HUES48 (cell line): ENCODE results near the gene CNTNAP4.

Experiments
- H3K27ac ChIP-seq: one replicate; pipeline ENCODE4 v1.7.0; 2013; ENCODE audit warnings: low read depth, low read length, inconsistent platforms
- H3K27me3 ChIP-seq: 2 replicates; pipeline ENCODE4 v1.6.1; 2013; ENCODE audit warnings: mild to moderate bottlenecking, low read length; ENCODE audit not compliant: control insufficient read depth, insufficient read depth
- H3K36me3 ChIP-seq: 2 replicates; pipeline ENCODE4 v1.6.1; 2013; ENCODE audit warnings: low read length; ENCODE audit not compliant: control insufficient read depth, insufficient read depth
- H3K4me1 ChIP-seq: 2 replicates; pipeline ENCODE4 v1.6.1; 2013; ENCODE audit warnings: mild to moderate bottlenecking, low read length; ENCODE audit not compliant: control insufficient read depth, insufficient read depth
- H3K4me3 ChIP-seq: 2 replicates; pipeline ENCODE4 v1.5.1; 2013; ENCODE audit warnings: mild to moderate bottlenecking, low read depth, low read length
- H3K9ac ChIP-seq: 2 replicates; pipeline ENCODE4 v1.6.1; 2013; ENCODE audit warnings: mild to moderate bottlenecking, low read depth, low read length, moderate library complexity
- H3K9me3 ChIP-seq: 2 replicates; pipeline ENCODE4 v1.6.1; 2013; ENCODE audit warnings: low read length; ENCODE audit not compliant: control insufficient read depth, insufficient read depth

CNTNAP4 gene

DNA sequence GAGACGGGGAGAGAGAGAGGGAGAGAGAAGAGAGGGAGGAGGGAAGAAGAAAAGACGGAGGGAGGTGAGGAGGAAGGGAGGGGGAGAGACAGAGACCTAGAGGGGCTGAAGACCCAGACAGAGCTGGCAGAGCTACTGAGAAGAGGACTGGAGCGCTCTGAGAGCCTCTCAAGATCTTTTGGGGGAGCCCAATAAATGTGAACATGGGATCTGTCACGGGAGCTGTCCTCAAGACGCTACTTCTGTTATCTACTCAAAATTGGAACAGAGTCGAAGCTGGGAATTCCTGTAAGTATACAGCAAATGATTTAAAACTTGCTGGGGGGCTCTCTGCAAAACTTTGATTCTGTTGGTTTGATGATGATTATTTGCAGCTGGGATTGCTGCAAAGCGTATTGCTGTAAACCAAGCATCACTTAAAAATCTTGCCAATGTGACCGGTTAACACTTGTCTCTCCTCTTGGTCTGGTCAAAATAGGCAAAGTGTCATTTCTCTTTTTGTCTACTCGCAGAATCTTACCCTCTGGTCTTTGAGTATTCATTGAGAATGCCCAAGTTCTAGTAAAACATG lies 344 bp downstream of the CNTNAP4 start:
- no peaks in the 10 kb centered on the region for H3K36me3 ChIP-seq
- no peak overlapping the region for H3K9ac ChIP-seq
- H3K9me3 ChIP-seq, result no peaks in the 10 kb centered on the region
- peaks cover 23% of the 10 kb centered on the region for H3K27me3 ChIP-seq
- peak overlapping the region; percentile 45; the same call in 1 of the 2 replicates for H3K4me3 ChIP-seq
- 0 out of 2 replicates have a peak, but pooled peaks cover 5% of the 10 kb centered on the region for H3K4me1 ChIP-seq
- H3K27ac ChIP-seq, result no peak overlapping the region

- Histone ChIP-seq H3K27me3 (peaks cover 23% of the 10 kb centered on the region), H3K9me3 (no peaks in the 10 kb centered on the region), H3K9ac (no peak overlapping the region), H3K27ac (no peak overlapping the region), H3K4me1 (0 out of 2 replicates have a peak, but pooled peaks cover 5% of the 10 kb centered on the region), H3K36me3 (no peaks in the 10 kb centered on the region), H3K4me3 (no peak overlapping the region)
These were observed 885 bp downstream of the CNTNAP4 start for GRCh38 chr16:76278086-76278485.

GRCh38 chr16:76278980-76279379 lies 1.8 kb downstream of the CNTNAP4 start:
- Histone ChIP-seq H3K9me3 (no peaks in the 10 kb centered on the region), H3K9ac (no peak overlapping the region), H3K4me3 (no peak overlapping the region)

GRCh38 chr16:76280421-76281215 lies 3.4 kb downstream of the CNTNAP4 start:
- Histone ChIP-seq H3K9ac (no peak overlapping the region), H3K4me1 (0 out of 2 replicates have a peak, but pooled peaks cover 5% of the 10 kb centered on the region), H3K36me3 (no peaks in the 10 kb centered on the region), H3K9me3 (no peaks in the 10 kb centered on the region), H3K4me3 (no peak overlapping the region), H3K27ac (no peak overlapping the region), H3K27me3 (peaks cover 23% of the 10 kb centered on the region)

More at GRCh38 chr16:76278980-76279379, 1.8 kb downstream of the CNTNAP4 start:
- no peaks in the 10 kb centered on the region for H3K36me3 ChIP-seq
- H3K27me3 ChIP-seq, result peaks cover 23% of the 10 kb centered on the region
- H3K27ac ChIP-seq, result no peak overlapping the region
- 0 out of 2 replicates have a peak, but pooled peaks cover 5% of the 10 kb centered on the region for H3K4me1 ChIP-seq

GRCh38 chr16:76287466-76287865 lies 10.3 kb downstream of the CNTNAP4 start:
- Histone ChIP-seq H3K4me3 (no peak overlapping the region), H3K27ac (no peak overlapping the region), H3K27me3 (no peaks in the 10 kb centered on the region), H3K9me3 (no peaks in the 10 kb centered on the region), H3K4me1 (no peaks in the 10 kb centered on the region), H3K9ac (no peak overlapping the region), H3K36me3 (no peaks in the 10 kb centered on the region)

DNA sequence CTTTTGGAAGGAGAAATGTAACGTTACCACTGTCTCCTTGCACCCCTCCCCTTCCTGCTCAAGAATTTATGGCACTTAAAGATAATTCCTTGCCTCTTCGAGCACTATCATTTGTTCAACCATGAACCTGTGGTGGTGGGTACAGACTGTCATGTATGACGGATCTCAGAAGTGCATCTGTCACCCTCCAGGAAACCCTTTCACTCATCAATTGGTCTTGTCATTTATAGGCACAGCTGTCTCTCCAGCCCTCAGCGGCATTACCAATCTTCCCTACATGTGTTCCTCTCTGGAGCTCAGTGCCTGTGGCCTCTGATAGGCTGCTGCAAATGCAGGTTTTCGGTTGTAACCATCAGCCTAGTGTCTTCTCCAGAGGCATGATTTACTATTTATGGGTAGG lies 15.0 kb downstream of the CNTNAP4 start:
- Histone ChIP-seq H3K4me1 (no peaks in the 10 kb centered on the region), H3K27me3 (no peaks in the 10 kb centered on the region), H3K27ac (no peak overlapping the region), H3K36me3 (no peaks in the 10 kb centered on the region), H3K9me3 (no peaks in the 10 kb centered on the region), H3K4me3 (no peak overlapping the region), H3K9ac (no peak overlapping the region)

GRCh38 chr16:76293980-76294379 lies 16.8 kb downstream of the CNTNAP4 start:
- H3K4me3 ChIP-seq, result no peak overlapping the region
- no peaks in the 10 kb centered on the region for H3K9me3 ChIP-seq
- no peaks in the 10 kb centered on the region for H3K27me3 ChIP-seq
- H3K36me3 ChIP-seq, result no peaks in the 10 kb centered on the region
- H3K27ac ChIP-seq, result no peak overlapping the region
- H3K9ac ChIP-seq, result no peak overlapping the region
- no peaks in the 10 kb centered on the region for H3K4me1 ChIP-seq

DNA sequence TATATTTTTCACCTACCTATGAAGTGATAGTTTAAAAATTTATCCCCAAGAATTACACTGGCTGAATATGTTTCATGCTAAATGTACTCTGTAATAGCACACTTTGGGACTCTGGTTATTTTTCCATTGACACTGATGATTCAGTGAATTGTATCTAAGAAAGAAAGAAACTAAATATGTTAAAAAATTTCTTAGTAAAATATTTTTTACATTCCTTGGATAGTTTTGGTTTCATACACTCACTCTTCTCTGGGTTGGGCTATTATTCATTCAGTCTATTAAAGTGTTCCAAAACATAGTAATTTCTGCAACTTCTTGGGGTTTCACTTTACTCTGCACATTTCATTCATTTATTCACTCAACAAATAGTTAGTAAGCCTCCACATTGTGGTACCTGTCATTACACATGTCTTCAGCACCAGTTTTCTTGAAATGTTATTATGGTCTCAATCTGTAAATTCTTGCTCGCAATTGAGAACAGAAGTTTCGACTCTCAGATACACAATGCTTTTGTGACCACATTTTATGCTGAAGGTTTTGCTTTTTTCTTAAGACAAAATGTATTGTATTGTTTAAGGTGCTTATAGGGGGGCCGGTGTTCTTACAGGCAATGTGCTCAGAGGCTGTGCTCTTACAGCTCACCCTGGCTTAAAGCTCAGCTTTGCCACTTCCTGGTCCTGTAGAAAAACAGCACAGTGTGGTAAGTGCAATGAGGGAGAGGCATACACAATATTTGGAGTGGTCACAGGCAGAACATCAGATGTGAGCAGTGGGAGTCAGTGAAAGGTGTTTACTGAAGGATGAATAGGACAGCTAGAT lies 17.4 kb downstream of the CNTNAP4 start:
- H3K4me3 ChIP-seq, result no peak overlapping the region
- H3K4me1 ChIP-seq, result no peaks in the 10 kb centered on the region
- H3K9me3 ChIP-seq, result no peaks in the 10 kb centered on the region
- no peaks in the 10 kb centered on the region for H3K27me3 ChIP-seq
- H3K27ac ChIP-seq, result no peak overlapping the region
- no peaks in the 10 kb centered on the region for H3K36me3 ChIP-seq
- no peak overlapping the region for H3K9ac ChIP-seq

GRCh38 chr16:76297941-76298340 lies 20.7 kb downstream of the CNTNAP4 start:
- Histone ChIP-seq H3K4me1 (no peaks in the 10 kb centered on the region), H3K4me3 (no peak overlapping the region), H3K9ac (no peak overlapping the region), H3K27me3 (no peaks in the 10 kb centered on the region), H3K27ac (no peak overlapping the region), H3K36me3 (no peaks in the 10 kb centered on the region), H3K9me3 (no peaks in the 10 kb centered on the region)

DNA sequence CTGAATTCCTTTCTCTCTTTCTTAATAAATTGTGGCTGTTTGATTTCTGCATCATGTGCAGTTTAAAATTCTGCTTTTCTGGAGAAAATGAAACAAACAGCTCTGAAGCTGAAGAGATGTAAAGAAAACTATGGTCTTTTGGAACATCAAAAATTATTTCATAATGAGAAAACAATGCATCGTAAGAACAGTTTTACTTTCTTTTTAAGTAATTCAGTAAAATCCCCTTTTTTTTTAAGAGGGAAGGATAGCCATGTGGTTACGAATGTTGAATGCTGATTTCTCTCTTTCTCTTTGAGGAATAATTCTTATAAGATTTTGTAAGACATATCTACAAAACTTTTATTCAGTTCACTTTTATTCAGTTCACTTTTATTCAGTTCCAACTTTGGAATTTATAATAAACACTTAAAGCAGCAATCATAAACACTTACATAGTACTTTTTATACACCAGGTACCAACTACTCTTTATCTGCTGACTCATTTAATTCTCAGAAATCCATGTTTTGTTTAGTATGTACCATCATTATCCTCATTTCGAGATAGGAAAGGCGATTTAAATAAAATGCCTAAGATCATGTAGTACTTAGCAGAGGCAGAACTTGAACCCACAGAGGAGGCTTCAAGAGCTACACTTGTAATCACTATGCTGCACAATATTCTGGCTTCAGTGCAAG lies 26.6 kb downstream of the CNTNAP4 start:
- no peak overlapping the region for H3K4me3 ChIP-seq
- H3K27me3 ChIP-seq, result no peaks in the 10 kb centered on the region
- no peaks in the 10 kb centered on the region for H3K9me3 ChIP-seq
- H3K27ac ChIP-seq, result no peak overlapping the region
- no peak overlapping the region for H3K9ac ChIP-seq
- H3K36me3 ChIP-seq, result no peaks in the 10 kb centered on the region
- no peaks in the 10 kb centered on the region for H3K4me1 ChIP-seq
